GM18909 (cell line): ENCODE measurements around the gene ARHGAP1.

Experiments used
- ATAC-seq: cut with Tn5 transposase; IDR thresholded peaks from one replicate; pipeline ENCODE4 v1.9.1; 2021; ENCODE audit warnings: mild to moderate bottlenecking; ENCODE audit not compliant: unreplicated experiment, poor library complexity

Gene ARHGAP1

GRCh38 chr11:46643986-46644385 lies 56.4 kb downstream of the ARHGAP1 start:
- no peak for ATAC-seq

- ATAC-seq: no peak
Measured at GRCh38 chr11:46643531-46643930, 56.9 kb downstream of the ARHGAP1 start.

- no peak for ATAC-seq
Measured at GRCh38 chr11:46642627-46643335, 57.6 kb downstream of the ARHGAP1 start.

- ATAC-seq: no peak
Measured at GRCh38 chr11:46641639-46642038, 58.8 kb downstream of the ARHGAP1 start.

GRCh38 chr11:46640036-46640788 lies 60.2 kb downstream of the ARHGAP1 start:
- ATAC-seq: no peak

GRCh38 chr11:46639197-46639839 lies 61.1 kb downstream of the ARHGAP1 start:
- no peak for ATAC-seq

GRCh38 chr11:46637546-46637945 lies 62.9 kb downstream of the ARHGAP1 start:
- ATAC-seq: no peak

- ATAC-seq: no peak
Measured at GRCh38 chr11:46635557-46636139, 64.8 kb downstream of the ARHGAP1 start.

- ATAC-seq: no peak
Measured at GRCh38 chr11:46633291-46634217, 66.9 kb downstream of the ARHGAP1 start.

- no peak for ATAC-seq
Measured at GRCh38 chr11:46632502-46632901, 67.9 kb downstream of the ARHGAP1 start.

- ATAC-seq: no peak
Measured at GRCh38 chr11:46631676-46632075, 68.7 kb downstream of the ARHGAP1 start.

GRCh38 chr11:46630237-46630636 lies 70.2 kb downstream of the ARHGAP1 start:
- ATAC-seq: no peak

GRCh38 chr11:46628961-46629360 lies 71.5 kb downstream of the ARHGAP1 start:
- no peak for ATAC-seq
